HG02981 (cell line): Measurements from ENCODE around the gene FCN2.

Source experiments
- ATAC-seq: cut with Tn5 transposase; IDR thresholded peaks from one replicate; pipeline ENCODE4 v1.9.1; 2021; ENCODE audit warnings: mild to moderate bottlenecking, moderate library complexity; ENCODE audit not compliant: unreplicated experiment

The FCN2 gene

DNA sequence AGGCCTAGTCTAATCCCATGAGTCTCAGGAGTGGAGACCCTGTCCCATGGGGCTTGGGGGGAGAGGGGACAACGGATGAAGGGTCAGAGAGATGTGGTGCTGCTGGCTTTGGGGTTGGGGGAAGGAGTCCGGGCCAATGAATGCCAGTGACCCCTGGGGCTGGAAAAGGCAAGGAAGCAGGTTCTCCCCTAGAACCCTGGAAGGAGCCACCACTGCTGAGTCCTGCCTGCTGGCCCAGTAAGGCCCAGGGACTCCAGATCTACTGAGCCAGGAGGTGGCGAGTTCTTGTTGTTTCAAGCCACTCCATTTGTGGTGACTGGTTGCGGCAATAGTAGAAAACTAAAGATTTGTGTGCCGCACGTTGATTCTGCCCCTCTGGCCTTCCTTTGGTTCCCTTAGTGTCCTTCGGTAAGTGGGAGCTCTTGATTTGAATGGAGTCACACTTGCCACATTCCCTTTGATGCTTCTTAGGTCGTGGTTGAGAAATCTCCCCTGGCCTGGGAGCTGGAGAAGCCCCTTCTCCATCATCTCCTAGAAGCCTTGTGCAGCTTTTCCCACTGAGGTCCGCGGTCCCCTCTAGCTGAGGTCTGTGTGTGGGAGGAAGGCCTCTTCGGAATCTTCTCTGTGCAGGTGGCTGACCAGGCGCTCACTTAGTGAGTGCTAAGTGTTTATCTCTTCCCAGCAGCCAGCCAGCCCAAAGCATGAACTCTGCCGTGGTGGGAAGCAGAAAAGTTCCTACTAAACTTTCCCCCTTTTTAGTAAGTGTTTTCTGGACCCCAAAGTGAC is 28.1 kb downstream of the FCN2 start:
- no peak for ATAC-seq

- ATAC-seq: no peak
These were observed 29.2 kb downstream of the FCN2 start for GRCh38 chr9:134909511-134910481.

DNA sequence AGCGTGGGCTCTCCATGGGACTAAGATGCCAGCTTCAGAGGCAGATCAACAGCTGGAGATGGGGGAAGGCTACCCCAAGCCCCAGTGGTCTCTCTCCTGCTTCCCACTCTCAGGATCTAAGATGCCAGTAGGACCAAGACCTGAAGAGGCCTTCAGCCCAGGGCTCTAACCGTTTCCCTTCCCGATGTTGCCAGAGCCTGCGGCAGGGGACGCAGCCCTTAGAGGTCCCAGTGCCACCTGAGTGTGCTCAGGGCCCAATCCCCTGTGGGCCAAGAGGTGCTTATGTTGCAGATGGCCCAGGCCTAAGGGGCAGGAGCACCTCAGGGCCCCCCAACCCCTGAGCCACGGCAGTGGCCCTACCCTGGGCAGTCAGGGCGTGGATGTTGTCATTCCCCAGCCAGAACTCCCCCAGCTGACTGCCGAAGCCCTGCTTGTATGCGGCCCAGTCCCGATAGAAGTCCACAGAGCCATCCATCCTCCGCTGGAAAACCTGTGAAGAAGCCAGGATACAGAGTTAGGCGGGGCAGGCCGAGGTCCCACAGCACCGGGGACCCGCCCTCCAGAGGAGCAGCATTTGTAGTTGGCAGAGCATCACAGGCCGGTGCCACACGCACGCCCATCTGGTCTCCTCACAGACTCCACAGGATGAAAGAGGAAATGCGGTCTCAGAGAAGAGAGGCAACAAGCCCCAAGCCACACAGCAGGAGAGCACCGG is 31.7 kb downstream of the FCN2 start:
- no peak for ATAC-seq

DNA sequence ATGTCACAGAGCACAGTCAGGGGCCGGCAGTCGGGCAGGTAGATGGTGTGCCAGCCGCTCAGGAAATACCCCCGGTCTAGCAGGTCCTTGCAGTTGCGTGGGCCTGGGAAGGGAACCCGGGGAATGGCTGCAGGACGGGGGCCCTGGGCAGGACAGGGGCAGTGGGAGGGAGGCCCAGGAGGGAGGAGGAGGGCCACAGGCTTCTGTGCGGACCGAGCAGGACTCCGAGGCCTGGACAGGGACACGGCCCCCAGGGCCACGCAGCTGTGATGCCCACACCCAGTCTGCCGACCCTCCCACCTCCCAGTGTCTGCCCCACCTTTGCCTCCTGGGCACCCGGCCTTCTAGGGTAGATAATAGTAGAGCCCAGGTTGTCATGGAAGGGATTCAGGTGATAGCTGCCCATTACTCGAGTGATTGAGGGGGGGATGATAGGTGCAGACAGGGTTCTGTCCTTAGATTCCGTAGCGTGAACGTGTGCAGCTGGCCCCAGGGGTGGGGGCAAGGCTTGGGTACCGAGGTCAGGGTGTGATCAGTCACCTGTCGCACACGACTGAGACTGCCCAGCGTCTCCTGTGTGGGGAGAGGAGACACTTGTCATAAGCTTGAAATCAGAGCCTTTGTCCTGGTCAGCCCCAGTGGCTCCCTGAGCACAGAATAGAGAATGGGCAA is 32.6 kb downstream of the FCN2 start:
- ATAC-seq: no peak

DNA sequence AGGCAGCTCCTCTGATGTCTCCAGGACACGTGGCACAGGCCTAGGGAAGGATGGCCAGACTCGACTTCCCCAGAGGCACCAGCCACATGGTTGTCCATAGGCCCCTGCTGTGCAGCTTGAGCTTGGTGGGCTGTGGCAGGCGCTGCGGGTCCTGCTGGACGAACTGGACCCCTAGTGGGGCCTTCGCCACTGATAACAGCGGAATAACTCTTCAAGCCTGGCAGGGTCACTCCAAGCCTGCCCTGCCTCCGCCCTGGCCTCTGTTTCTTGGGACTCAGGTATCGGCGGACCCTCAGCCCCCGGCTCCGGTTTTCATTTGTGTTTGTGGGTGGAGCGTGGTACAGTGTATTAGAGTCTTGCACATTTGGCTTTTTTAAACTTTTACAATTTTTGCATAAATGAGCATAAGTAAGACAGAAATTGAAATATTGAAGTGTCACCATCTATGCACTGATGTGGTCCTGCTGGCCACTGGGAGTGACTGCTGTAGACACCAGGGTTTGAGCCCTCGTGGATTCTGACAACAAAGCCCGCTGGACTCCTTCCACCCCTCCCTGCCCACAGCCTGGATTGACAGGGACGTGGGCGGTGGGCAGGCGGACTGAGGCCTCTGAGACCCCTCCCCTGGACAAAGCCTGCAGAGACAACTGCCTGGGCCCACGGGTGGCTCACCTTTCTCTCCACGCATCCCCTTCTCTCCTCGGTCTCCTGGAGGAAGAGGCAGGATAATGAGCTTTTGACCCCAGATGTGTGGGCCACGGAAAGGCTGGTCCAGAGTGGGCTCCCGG is 33.3 kb downstream of the FCN2 start:
- no peak for ATAC-seq

- ATAC-seq: no peak
These were observed 33.9 kb downstream of the FCN2 start for GRCh38 chr9:134914501-134914834.

- ATAC-seq: no peak
These were observed 34.7 kb downstream of the FCN2 start for GRCh38 chr9:134915046-134915985.

GRCh38 chr9:134916161-134916665 is 35.6 kb downstream of the FCN2 start:
- ATAC-seq: no peak

DNA sequence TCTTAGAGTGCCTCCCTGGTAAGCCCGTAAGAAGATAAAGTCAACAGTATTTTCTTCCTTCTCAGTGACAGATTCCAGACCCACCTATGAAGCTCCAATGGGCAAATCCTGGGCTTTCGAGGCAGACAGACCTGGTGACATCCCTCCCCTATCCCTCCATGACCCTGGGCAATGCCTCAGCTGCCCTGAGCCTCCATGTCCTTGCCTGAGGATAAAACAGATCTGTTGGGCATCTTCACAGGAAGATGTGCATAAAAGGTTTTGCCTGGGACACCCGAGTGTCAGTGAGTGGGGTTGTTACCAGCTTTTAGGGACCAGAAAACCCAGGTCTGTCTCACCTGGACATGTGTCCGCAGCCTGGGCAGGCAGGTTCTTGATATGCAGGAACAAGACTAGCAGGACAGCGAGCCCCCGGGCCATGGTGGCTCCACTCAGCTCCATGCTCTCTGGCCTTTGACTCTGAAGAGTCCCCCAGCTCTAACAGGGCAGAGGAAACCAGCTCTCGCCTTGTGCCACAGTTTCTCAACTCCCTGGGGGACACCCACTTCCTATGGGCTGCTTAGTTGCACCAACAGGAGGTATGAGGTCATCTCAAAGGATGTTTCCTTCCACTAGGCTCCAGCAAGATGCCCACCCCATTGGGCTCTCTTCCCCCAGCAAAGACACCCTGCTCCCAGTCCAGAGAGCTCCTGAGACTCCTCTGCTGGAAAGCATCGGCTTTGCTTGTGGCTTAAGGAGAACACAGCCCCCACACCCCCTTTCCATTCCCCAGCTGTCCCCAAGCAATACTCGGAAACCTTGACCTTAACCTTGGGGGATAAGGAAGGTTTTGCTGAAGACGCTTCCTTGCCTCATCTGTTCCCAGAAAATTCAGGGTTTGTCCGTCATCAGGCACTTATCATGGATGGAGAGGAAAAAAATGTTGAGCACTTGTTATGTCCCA is 37.1 kb downstream of the FCN2 start, which contains the start of gene FCN1:
Gene FCN1 (minus strand): TSS at position 482 of the 943 bp plus-strand sequence. CDS start 41 bp downstream, at position 441.
- ATAC-seq: no peak

- ATAC-seq: no peak
These were observed 38.0 kb downstream of the FCN2 start for GRCh38 chr9:134918646-134919045.

- ATAC-seq: no peak
These were observed 38.7 kb downstream of the FCN2 start for GRCh38 chr9:134919303-134919702.

DNA sequence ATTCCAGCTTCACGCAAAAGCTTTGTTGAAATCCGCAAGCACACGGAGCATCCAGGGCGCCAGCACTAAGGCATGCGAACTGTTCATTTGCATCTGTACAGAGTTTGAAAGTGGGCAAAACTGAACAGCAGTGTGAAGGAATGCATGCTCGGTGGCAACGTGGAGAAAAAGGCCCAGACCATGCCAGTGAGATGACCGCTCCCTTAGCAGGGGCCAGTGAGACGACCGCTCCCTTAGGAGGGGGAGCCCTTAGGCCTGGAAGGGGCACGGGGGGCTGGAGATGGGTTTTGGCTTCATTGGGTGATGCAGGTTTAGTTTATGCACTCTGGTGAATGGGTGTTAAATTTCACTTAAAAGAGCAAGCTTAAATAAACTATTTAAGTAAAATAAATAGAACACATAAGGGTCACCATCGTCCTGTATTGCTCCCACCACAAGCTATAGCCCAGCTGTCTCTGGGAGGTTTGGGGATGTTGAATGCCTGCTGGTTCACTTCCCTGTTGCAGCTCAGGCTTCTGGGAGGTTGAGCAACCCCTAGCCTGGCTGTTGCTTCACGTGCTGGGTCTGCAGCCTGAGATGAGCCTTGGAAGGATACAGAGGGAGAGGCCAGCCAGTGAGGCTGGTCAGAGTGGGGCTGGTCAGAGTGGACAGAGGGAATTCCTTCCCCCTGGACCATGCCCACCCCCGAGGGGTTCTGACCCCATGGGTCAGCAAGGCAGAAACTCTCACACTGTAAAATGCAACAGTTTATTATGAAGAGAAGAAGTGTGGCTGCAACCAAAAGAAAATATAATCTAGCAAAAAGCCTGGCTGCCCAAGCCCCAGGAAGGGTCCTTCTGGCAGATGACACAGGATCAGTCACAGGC is 41.7 kb downstream of the FCN2 start:
- no peak for ATAC-seq

DNA sequence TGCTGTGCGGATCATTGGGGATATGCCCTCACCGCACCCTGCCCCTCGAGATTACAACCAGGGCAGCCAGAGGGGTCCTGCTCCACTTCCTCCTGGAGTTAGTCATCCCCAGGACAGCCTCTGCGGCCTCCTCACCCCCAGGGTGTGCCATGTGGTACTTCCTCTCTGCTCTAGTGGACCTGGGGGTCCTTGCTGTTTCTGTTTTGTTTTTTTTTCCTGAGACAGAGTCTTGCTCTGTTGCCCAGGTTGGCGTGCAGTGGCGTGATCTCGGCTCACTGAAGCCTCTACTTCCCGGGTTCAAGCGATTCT is 42.3 kb downstream of the FCN2 start:
- ATAC-seq: no peak

DNA sequence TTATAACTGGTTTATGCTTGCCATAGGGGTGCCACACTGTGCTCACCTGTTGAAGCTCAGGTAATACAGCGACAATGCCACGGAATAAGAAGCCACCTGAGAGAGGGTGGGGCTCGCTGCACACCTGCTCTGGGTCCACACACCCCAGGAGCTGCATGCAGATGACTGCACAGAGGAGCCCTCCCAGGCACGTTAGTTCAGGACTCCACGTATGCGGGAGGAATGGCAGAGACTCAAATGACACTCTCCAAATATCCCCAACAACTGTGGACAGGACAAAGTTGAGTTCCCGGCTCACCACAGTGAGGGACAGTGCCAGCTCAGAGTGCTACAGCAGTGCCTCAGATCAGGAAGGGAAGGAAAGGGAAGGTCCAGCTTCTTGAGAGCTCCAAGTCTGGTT is 42.9 kb downstream of the FCN2 start:
- ATAC-seq: no peak

- ATAC-seq: no peak
These were observed 44.5 kb downstream of the FCN2 start for GRCh38 chr9:134925011-134925511.

DNA sequence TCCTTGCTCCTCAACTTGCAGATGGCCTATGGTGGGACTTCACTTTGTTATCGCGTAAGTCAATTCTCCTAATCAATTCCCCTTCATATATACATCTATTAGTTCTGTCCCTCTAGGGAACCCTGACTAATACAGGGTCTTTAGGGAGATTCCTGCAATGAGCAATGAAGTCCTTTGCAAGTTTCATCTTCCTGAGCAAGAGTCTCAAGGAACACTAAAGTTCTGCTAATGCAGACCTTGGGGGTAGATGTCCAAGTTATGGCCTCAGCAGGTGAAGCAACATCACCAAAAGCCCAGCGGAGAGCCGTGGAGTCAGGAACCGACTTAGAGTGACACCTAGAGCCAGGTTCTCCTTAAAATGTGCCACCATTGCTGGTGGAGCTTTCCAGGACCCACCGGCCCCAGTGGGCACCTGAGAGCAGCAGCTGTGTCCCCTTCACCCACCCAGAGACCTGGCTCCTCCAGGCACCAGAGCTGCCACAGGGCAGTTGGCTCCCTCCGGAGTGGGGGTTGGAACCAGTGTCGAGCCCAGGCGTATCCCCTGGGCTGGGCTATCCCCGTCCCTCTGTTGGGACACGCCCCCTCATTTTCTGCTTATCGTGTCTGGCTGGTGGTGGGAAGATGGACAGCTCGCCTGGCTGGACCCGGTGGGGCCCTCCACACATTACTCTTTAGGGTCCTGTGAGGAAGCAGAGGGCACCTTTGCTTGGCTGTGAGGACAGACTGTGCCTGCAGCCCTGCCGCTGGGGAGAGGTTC is 48.0 kb downstream of the FCN2 start:
- ATAC-seq: no peak
